MCF 10A (cell line): ENCODE results near the gene POLR2H. TPM values are rescaled to one million over a fixed set of nuclear protein-coding genes. Genes with fewer than 3 reads are reported as not detected.

ENCODE experiments used
- BruUV-seq: library from RNA; stranded (reverse); fragments of 400-500 nt; replicated peaks from 2 replicates; lab custom pipeline; 2021; lab: Mats Ljungman, UMichigan
- CTCF ChIA-PET: fragments of 300-600 bp; sonication (Branson Sonifier 250); formaldehyde crosslinking; extraction: SDS; loops from one replicate; lab custom pipeline; 2021; ENCODE audit warnings: antibody characterized with exemption, inconsistent platforms; lab: Yijun Ruan, JAX
- POLR2A ChIA-PET: fragments of 300-600, 350-650 bp; sonication (Branson Sonifier 250); formaldehyde crosslinking; extraction: SDS; loops from one replicate; lab custom pipeline; 2020; ENCODE audit warnings: antibody characterized with exemption, inconsistent platforms; lab: Yijun Ruan, JAX
- DNase-seq: peaks from one replicate; pipeline ENCODE4 v3.0.0-alpha.2; 2018; ENCODE audit not compliant: unreplicated experiment
- H3K27ac Mint-ChIP-seq: one replicate; pipeline ENCODE4 v1.8.0; 2022; ENCODE audit warnings: mild to moderate bottlenecking, low read depth, mixed read lengths; ENCODE audit not compliant: unreplicated experiment
- H3K27me3 Mint-ChIP-seq: one replicate; pipeline ENCODE4 v1.8.0; 2022; ENCODE audit warnings: mixed read lengths; ENCODE audit not compliant: insufficient read depth, unreplicated experiment
- H3K36me3 Mint-ChIP-seq: one replicate; pipeline ENCODE4 v1.8.0; 2022; ENCODE audit warnings: mild to moderate bottlenecking, moderate library complexity, mixed read lengths; ENCODE audit not compliant: insufficient read depth, unreplicated experiment
- H3K4me1 Mint-ChIP-seq: one replicate; pipeline ENCODE4 v1.8.0; 2022; ENCODE audit warnings: mixed read lengths; ENCODE audit not compliant: insufficient read depth, unreplicated experiment
- H3K4me3 Mint-ChIP-seq: one replicate; pipeline ENCODE4 v1.8.0; 2022; ENCODE audit warnings: mild to moderate bottlenecking, moderate library complexity, mixed read lengths; ENCODE audit not compliant: unreplicated experiment
- H3K9me3 Mint-ChIP-seq: one replicate; pipeline ENCODE4 v1.8.0; 2022; ENCODE audit warnings: mixed read lengths; ENCODE audit not compliant: unreplicated experiment
- CTCF ChIP-seq: fragments of 200-600 bp; IDR thresholded peaks from one replicate; pipeline ENCODE4 v1.8.0; 2022; ENCODE audit warnings: antibody characterized with exemption, mild to moderate bottlenecking; ENCODE audit not compliant: unreplicated experiment
- intact Hi-C: fragments of 100-400 bp; cut with micrococcal nuclease; formaldehyde crosslinking; loops from 2 replicates; pipeline ENCODE4 v1.14.1; 2022
- total RNA-seq: library from RNA; stranded (reverse); gene quantifications from 2 replicates; pipeline ENCODE4 v1.2.3, GENCODE V29; 2022

Gene POLR2H
- total RNA-seq, 1 experiment from 2014 or later, result 91.5 TPM

- POLR2A ChIA-PET, result interaction anchor here (0.6 to 1.6 kb wide), 3 partner anchors 9 to 397 kb away, joined by 3 to 5 read pairs (median 4); partner anchors contain the start of genes CLCN2 and POLR2H
- intact Hi-C loops, result no loop called here
- Mint-ChIP-seq H3K27ac (no peak overlapping the region), H3K27me3 (no peaks in the 10 kb centered on the region), H3K4me3 (no peak overlapping the region), H3K36me3 (peaks cover 27% of the 10 kb centered on the region), H3K9me3 (no peaks in the 10 kb centered on the region), H3K4me1 (peaks cover 13% of the 10 kb centered on the region)
- peak; percentile 84 for DNase-seq
- TF ChIP-seq CTCF, result peak; percentile 45
- CTCF ChIA-PET, result interaction anchor here (0.6 to 1.4 kb wide), 10 partner anchors 8 to 157 kb away, joined by 3 to 5 read pairs (median 3); partner anchors contain the start of gene EEF1AKMT4
- no TSS peak for BruUV-seq
Observed at GRCh38 chr3:184345317-184346144, 16.0 kb upstream of the POLR2H start.

GRCh38 chr3:184346480-184347190 is 14.9 kb upstream of the POLR2H start:
- no peak for DNase-seq
- H3K4me3 Mint-ChIP-seq, result no peak overlapping the region
- ChIA-PET POLR2A (interaction anchor here (0.7 to 1.6 kb wide), 3 partner anchors 10 to 201 kb away, joined by 3 to 4 read pairs (median 3); no protein-coding TSS in a partner anchor), CTCF (interaction anchor here (1.4 kb wide), 2 partner anchors 9 to 25 kb away, joined by 3 to 7 read pairs; no protein-coding TSS in a partner anchor)
- no peaks in the 10 kb centered on the region for H3K27me3 Mint-ChIP-seq
- no peaks in the 10 kb centered on the region for H3K9me3 Mint-ChIP-seq
- no peak overlapping the region for H3K27ac Mint-ChIP-seq
- peaks cover 31% of the 10 kb centered on the region for H3K36me3 Mint-ChIP-seq
- intact Hi-C loops, result no loop called here
- no peak for TF ChIP-seq CTCF
- peaks cover 11% of the 10 kb centered on the region for H3K4me1 Mint-ChIP-seq
- no TSS peak for BruUV-seq

- no peak overlapping the region for H3K27ac Mint-ChIP-seq
Observed at GRCh38 chr3:184347321-184348056, 14.0 kb upstream of the POLR2H start.

More at GRCh38 chr3:184347321-184348056, 14.0 kb upstream of the POLR2H start:
- POLR2A ChIA-PET, result interaction anchor here (0.7 to 2.0 kb wide), 3 partner anchors 13 to 200 kb away, joined by 3 to 6 read pairs (median 4); no protein-coding TSS in a partner anchor
- no peak for TF ChIP-seq CTCF
- intact Hi-C loops, result no loop called here
- Mint-ChIP-seq H3K4me1 (peaks cover 7% of the 10 kb centered on the region), H3K4me3 (no peak overlapping the region), H3K36me3 (peaks cover 36% of the 10 kb centered on the region), H3K9me3 (no peaks in the 10 kb centered on the region), H3K27me3 (no peaks in the 10 kb centered on the region)
- BruUV-seq, result TSS peak; percentile 17
- CTCF ChIA-PET, result interaction anchor here (1.1 to 1.4 kb wide), 3 partner anchors 8 to 24 kb away, joined by 3 to 7 read pairs (median 3); no protein-coding TSS in a partner anchor
- DNase-seq, result no peak
